Trophoblast cell (in vitro differentiated cells and primary cell): ENCODE results near the gene APCDD1L.

Source experiments
- DNase-seq, 2 donors: peaks; one replicate each; pipeline ENCODE4 v3.0.0-alpha.2; 2016
- H2AFZ ChIP-seq: 2 replicates; pipeline ENCODE4 v1.6.1; 2013; ENCODE audit warnings: low read length, moderate library complexity, mild to moderate bottlenecking; ENCODE audit not compliant: insufficient read depth, poor library complexity
- H2AK5ac ChIP-seq: 2 replicates; pipeline ENCODE4 v1.6.1; 2013; ENCODE audit warnings: mild to moderate bottlenecking, low read length
- H2BK120ac ChIP-seq: 2 replicates; pipeline ENCODE4 v1.6.1; 2013; ENCODE audit warnings: low read length, mild to moderate bottlenecking, moderate library complexity; ENCODE audit not compliant: insufficient read depth, poor library complexity
- H2BK12ac ChIP-seq: 2 replicates; pipeline ENCODE4 v1.6.1; 2013; ENCODE audit warnings: mild to moderate bottlenecking, low read length, moderate library complexity
- H2BK5ac ChIP-seq: 2 replicates; pipeline ENCODE4 v1.6.1; 2013; ENCODE audit warnings: low read length, low read depth, moderate library complexity, mild to moderate bottlenecking; ENCODE audit not compliant: poor library complexity
- H3K14ac ChIP-seq: 2 replicates; pipeline ENCODE4 v1.6.1; 2013; ENCODE audit warnings: mild to moderate bottlenecking, low read length
- H3K18ac ChIP-seq: 2 replicates; pipeline ENCODE4 v1.6.1; 2013; ENCODE audit warnings: mild to moderate bottlenecking, low read length
- H3K23ac ChIP-seq: 2 replicates; pipeline ENCODE4 v1.6.1; 2013; ENCODE audit warnings: low read length
- H3K27ac ChIP-seq: 2 replicates; pipeline ENCODE4 v1.5.1; 2013; ENCODE audit warnings: low read depth, mild to moderate bottlenecking, inconsistent platforms, low read length, moderate library complexity
- H3K27me3 ChIP-seq: 2 replicates; pipeline ENCODE4 v1.6.1; 2013; ENCODE audit warnings: inconsistent platforms, mild to moderate bottlenecking, low read length, moderate library complexity; ENCODE audit not compliant: insufficient read depth
- H3K36me3 ChIP-seq, 2 experiments: 1 replicate in 1 of 2; 2 replicates in 1 of 2; pipeline ENCODE4 v1.6.1; 2013; ENCODE audit warnings: low read length in 2 of 2, mild to moderate bottlenecking in 2 of 2, moderate library complexity in 1 of 2; ENCODE audit not compliant: insufficient read depth in 2 of 2, control insufficient read depth in 1 of 2
- H3K4ac ChIP-seq: 2 replicates; pipeline ENCODE4 v1.6.1; 2013; ENCODE audit warnings: low read depth, mild to moderate bottlenecking, low read length, moderate library complexity
- H3K4me1 ChIP-seq, 2 experiments: 1 replicate in 1 of 2; 2 replicates in 1 of 2; pipeline ENCODE4 v1.6.1; 2013; ENCODE audit warnings: low read length in 2 of 2, mild to moderate bottlenecking in 2 of 2, moderate library complexity in 1 of 2; ENCODE audit not compliant: insufficient read depth in 2 of 2, control insufficient read depth in 1 of 2
- H3K4me2 ChIP-seq: 2 replicates; pipeline ENCODE4 v1.6.1; 2013; ENCODE audit warnings: inconsistent platforms, mild to moderate bottlenecking, low read length, moderate library complexity
- H3K4me3 ChIP-seq: 2 replicates; pipeline ENCODE4 v1.5.1; 2013; ENCODE audit warnings: mild to moderate bottlenecking, low read depth, low read length, inconsistent platforms
- H3K79me1 ChIP-seq: one replicate; pipeline ENCODE4 v1.6.1; 2013; ENCODE audit warnings: low read length
- H3K79me2 ChIP-seq: 2 replicates; pipeline ENCODE4 v1.6.1; 2013; ENCODE audit warnings: low read length, mild to moderate bottlenecking; ENCODE audit not compliant: control insufficient read depth, insufficient read depth, poor library complexity
- H3K9ac ChIP-seq: 2 replicates; pipeline ENCODE4 v1.6.1; 2013; ENCODE audit warnings: mild to moderate bottlenecking, low read length
- H3K9me3 ChIP-seq: 2 replicates; pipeline ENCODE4 v1.6.1; 2013; ENCODE audit warnings: low read depth, mild to moderate bottlenecking, control low read depth, inconsistent platforms, low read length; ENCODE audit not compliant: insufficient read depth
- H4K12ac ChIP-seq: 2 replicates; pipeline ENCODE4 v1.6.1; 2013; ENCODE audit warnings: low read depth, mild to moderate bottlenecking, low read length, moderate library complexity
- H4K8ac ChIP-seq: 2 replicates; pipeline ENCODE4 v1.6.1; 2013; ENCODE audit warnings: low read depth, mild to moderate bottlenecking, low read length, moderate library complexity
- H4K91ac ChIP-seq: one replicate; pipeline ENCODE4 v1.6.1; 2013; ENCODE audit warnings: low read depth, mild to moderate bottlenecking, low read length, moderate library complexity
- WGBS: extraction: QIAGEN DNeasy Blood & Tissue Kit; methylation state at CpG from one replicate; pipeline ENCODE4 v1.1.7; 2013; ENCODE audit warnings: missing lambda C conversion rate; ENCODE audit not compliant: insufficient read length, insufficient coverage; ENCODE audit errors: extremely low coverage; 5-methylcytosine and 5-hydroxymethylcytosine counted together

Gene APCDD1L

DNA sequence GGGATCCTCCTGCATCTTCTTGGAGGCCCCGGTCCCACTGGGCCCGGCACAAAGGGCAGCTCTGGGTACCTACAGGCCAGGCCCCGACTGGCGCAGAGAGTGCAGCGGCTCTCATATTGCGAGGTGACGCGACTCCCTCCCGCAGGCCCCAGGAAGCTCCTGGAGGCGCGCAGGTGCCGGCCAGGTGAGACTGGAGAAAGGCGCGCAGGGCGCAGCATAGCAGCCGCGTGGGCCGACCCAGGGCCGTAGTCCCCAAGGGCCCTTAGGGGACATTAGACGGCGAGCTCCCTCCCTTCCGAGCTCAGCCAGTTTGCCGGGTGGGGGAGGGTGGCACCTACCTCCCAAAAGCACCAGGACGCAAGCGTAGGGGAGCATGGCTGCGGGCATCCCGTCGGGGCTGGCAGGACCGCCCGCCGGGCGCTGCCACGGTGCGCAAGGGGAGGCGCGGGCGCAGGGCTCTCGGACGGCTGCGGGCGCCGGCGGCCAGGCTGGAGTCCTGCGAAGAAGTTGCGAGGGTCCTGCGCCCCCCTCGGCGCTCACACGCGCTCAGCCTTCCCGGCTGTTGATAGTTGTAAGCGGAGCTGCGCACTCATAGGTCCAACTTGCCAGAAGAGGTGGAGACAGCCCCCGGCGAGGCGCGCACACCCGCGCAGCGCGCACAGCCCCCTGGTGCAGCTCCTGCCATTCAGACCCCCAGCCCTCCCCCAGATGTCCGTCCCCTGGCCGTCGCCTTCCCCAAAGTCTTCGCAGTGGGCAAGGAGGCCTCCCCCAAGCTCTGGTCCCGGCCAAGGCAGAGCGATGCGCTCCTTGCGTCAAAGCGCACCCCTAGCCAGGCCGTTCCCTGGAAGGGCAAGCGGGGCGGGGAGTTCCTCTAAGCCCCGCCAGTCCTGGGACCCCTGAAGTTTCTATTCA, 622 bp downstream of the APCDD1L start:
- H4K91ac ChIP-seq, result no peak overlapping the region
- H3K4me2 ChIP-seq, result peak overlapping the region; percentile 69
- H4K12ac ChIP-seq, result no peak overlapping the region
- H3K79me2 ChIP-seq, result no peaks in the 10 kb centered on the region
- no peaks in the 10 kb centered on the region for H3K36me3 ChIP-seq
- H2BK120ac ChIP-seq, result no peak overlapping the region
- peaks cover 7% of the 10 kb centered on the region for H3K9me3 ChIP-seq
- no peak overlapping the region for H2AFZ ChIP-seq
- no peak for DNase-seq
- no peak overlapping the region for H3K14ac ChIP-seq
- no CpG with 5 or more reads among the region's 74 CpGs for WGBS
- no peaks in the 10 kb centered on the region for H3K79me1 ChIP-seq
- H3K4ac ChIP-seq, result no peak overlapping the region
- H2AK5ac ChIP-seq, result no peak overlapping the region
- peaks cover 5 to 11% of the 10 kb centered on the region in 2 experiments for H3K4me1 ChIP-seq
- no peak overlapping the region for H3K27ac ChIP-seq
- H3K27me3 ChIP-seq, result peaks cover 29% of the 10 kb centered on the region
- H2BK5ac ChIP-seq, result no peak overlapping the region
- no peak overlapping the region for H2BK12ac ChIP-seq
- H3K9ac ChIP-seq, result no peak overlapping the region
- H4K8ac ChIP-seq, result no peak overlapping the region
- no peak overlapping the region for H3K23ac ChIP-seq
- H3K18ac ChIP-seq, result no peak overlapping the region
- H3K4me3 ChIP-seq, result peak overlapping the region; percentile 42

DNA sequence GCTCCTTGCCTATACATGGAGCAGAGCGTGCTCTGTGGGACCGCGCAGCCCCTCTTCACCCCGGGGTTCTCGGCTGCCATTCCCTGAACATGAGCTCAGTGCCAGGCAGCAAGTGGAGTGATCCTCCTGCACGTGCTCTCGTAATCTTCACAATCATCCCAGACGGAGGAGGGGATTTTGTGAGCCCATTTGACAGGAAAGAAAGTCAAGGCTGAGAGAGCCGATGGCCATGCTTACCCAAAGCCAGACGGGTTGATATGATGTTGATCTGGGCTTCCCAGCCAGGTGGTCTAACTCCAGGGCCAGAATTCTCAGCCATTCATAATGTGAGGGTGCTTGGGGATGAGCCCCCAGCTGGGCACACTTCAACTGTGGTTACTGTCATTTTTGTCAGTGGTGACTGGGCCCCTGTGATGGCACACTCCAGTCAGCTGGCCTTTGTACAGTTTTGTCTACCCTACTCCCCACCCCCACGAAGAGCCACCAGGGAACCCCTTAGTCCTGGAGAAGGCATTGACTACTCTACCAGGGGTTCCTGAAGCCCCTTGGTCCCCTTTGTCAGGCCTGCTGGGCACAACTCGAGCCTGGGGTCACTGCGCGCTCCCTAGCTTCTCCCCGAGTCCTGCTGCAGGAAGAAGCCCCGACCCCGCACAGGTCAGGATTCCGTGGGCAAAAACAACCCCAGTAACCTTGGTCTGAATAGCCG, 1.5 kb downstream of the APCDD1L start:
- Histone ChIP-seq H3K4ac (no peak overlapping the region), H3K4me2 (peak overlapping the region; percentile 69)
- no peak for DNase-seq

DNA sequence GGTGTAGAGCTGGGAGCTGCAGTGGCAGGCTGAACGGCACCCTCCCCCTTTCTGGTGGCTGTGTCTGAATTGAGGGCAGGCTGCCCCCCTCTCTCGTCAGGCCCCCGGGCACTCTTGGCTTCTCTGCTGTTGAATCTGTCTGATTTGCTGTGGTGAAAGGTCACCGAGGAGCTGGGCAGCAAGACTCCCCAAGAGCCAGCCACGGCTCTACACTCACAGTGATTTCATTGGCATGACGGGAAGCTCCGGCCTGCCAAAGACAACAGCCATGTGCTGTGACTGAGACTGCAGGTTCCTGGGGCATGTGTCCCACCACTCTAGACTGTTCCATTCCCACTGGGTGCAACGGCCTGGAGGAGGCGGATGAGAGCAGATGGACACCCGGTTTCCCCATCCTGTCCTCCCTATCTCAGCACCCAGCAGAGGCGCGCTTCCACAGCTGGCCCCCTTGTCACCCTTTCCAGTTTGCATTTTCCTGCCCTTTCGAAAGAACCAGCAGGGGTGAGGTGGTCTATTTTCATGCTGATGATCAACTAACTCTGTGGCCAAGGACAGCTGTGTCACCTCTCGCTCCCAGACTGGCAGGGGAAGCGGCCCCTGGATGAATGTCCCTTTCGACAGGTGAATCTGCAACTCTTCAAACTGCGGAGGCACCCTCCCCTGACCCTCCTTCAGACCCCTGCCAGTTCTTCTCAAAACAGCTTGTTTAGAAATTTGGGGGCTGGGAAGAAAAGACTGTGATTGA, 2.2 kb downstream of the APCDD1L start:
- no peak overlapping the region for H3K4ac ChIP-seq

More for the DNA sequence above, 1.5 kb downstream of the APCDD1L start:
- Histone ChIP-seq H2BK120ac (no peak overlapping the region), H4K91ac (no peak overlapping the region), H4K8ac (no peak overlapping the region), H3K79me2 (no peaks in the 10 kb centered on the region), H2BK5ac (no peak overlapping the region), H3K9me3 (peaks cover 9% of the 10 kb centered on the region), H3K4me3 (no peak overlapping the region), H3K27ac (no peak overlapping the region), H2BK12ac (no peak overlapping the region), H2AK5ac (no peak overlapping the region), H4K12ac (no peak overlapping the region), H3K79me1 (no peaks in the 10 kb centered on the region), H3K9ac (no peak overlapping the region), H3K23ac (no peak overlapping the region), H3K27me3 (peaks cover 29% of the 10 kb centered on the region), H3K36me3 (peaks cover 0 to 1% of the 10 kb centered on the region in 2 experiments), H3K18ac (no peak overlapping the region), H3K14ac (no peak overlapping the region), H3K4me1 (peaks cover 5 to 11% of the 10 kb centered on the region in 2 experiments), H2AFZ (no peak overlapping the region)
- no CpG with 5 or more reads among the region's 19 CpGs for WGBS

DNA sequence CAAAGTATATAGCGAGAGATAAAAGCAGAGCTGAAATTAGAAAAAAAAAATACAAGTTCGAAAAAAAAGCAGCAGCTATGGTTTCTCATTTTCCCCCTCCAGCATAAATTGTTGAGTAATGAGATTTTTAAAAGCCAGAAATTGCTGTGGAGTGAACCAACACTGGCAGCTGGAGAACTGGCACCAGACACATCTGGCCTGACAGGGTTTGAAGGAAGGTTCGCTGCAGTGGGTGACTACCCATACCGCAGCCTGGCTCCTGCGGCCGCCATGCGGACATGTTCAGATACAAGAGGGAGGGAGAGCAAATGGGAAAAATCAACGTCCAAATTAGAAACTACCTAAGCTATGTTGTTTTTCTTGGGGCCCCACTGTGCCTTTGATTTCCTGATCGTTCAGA, 3.3 kb downstream of the APCDD1L start:
- Histone ChIP-seq H3K18ac (no peak overlapping the region), H3K9ac (no peak overlapping the region), H3K4me1 (peaks cover 5 to 11% of the 10 kb centered on the region in 2 experiments), H2BK5ac (no peak overlapping the region), H3K4ac (no peak overlapping the region), H3K79me1 (no peaks in the 10 kb centered on the region), H3K9me3 (peaks cover 13% of the 10 kb centered on the region), H4K12ac (no peak overlapping the region), H3K79me2 (no peaks in the 10 kb centered on the region), H2AK5ac (no peak overlapping the region), H2AFZ (no peak overlapping the region), H3K23ac (no peak overlapping the region), H2BK120ac (no peak overlapping the region), H3K36me3 (peaks cover 0 to 2% of the 10 kb centered on the region in 2 experiments), H3K4me2 (no peak overlapping the region), H3K14ac (no peak overlapping the region), H3K4me3 (no peak overlapping the region), H4K8ac (no peak overlapping the region), H2BK12ac (no peak overlapping the region), H3K27ac (no peak overlapping the region), H4K91ac (no peak overlapping the region), H3K27me3 (peaks cover 29% of the 10 kb centered on the region)
- peak; percentile 22 to 62 for DNase-seq
- WGBS, result no CpG with 5 or more reads among the region's 9 CpGs

More for the DNA sequence above, 2.2 kb downstream of the APCDD1L start:
- H3K4me2 ChIP-seq, result no peak overlapping the region
- DNase-seq, result no peak
- no peak overlapping the region for H2AFZ ChIP-seq
- no peak overlapping the region for H3K14ac ChIP-seq
- H2BK5ac ChIP-seq, result no peak overlapping the region
- no peak overlapping the region for H2BK120ac ChIP-seq
- H4K12ac ChIP-seq, result no peak overlapping the region
- no peak overlapping the region for H2AK5ac ChIP-seq
- no peak overlapping the region for H4K91ac ChIP-seq
- peaks cover 29% of the 10 kb centered on the region for H3K27me3 ChIP-seq
- no peaks in the 10 kb centered on the region for H3K79me2 ChIP-seq
- no peak overlapping the region for H3K18ac ChIP-seq
- no peak overlapping the region for H4K8ac ChIP-seq
- H3K4me1 ChIP-seq, result peaks cover 5 to 11% of the 10 kb centered on the region in 2 experiments
- H2BK12ac ChIP-seq, result no peak overlapping the region
- H3K36me3 ChIP-seq, result peaks cover 0 to 2% of the 10 kb centered on the region in 2 experiments
- peaks cover 12% of the 10 kb centered on the region for H3K9me3 ChIP-seq
- H3K4me3 ChIP-seq, result no peak overlapping the region
- H3K23ac ChIP-seq, result no peak overlapping the region
- no peak overlapping the region for H3K9ac ChIP-seq
- no CpG with 5 or more reads among the region's 17 CpGs for WGBS
- no peak overlapping the region for H3K27ac ChIP-seq
- no peaks in the 10 kb centered on the region for H3K79me1 ChIP-seq
